Uterus (tissue), 4 donors: ENCODE measurements around the gene KCNJ9. TPM values are rescaled to one million over a fixed set of nuclear protein-coding genes. Genes with fewer than 3 reads are reported as not detected.

ENCODE experiments used
- DNase-seq, 2 donors: peaks; one replicate each; pipeline ENCODE4 v3.0.0-alpha.2; 2019 to 2020
- H3K27ac ChIP-seq, 2 donors: fragments of 200-600 bp; sonication (generic); 1 replicate in 1 of 2; 2 replicates in 1 of 2; pipeline ENCODE4 v1.5.1; 2016 to 2018
- H3K27me3 ChIP-seq, 2 donors: fragments of 200-600 bp; sonication (generic); one replicate each; pipeline ENCODE4 v1.5.1; 2018 to 2019; ENCODE audit warnings: control low read depth in 1 of 2
- H3K36me3 ChIP-seq, 2 donors: fragments of 200-600 bp; sonication (generic); one replicate each; pipeline ENCODE4 v1.5.1; 2019; ENCODE audit warnings: control low read depth in 1 of 2
- H3K4me1 ChIP-seq, 2 donors: fragments of 200-600 bp; sonication (generic); one replicate each; pipeline ENCODE4 v1.5.1; 2018 to 2019; ENCODE audit warnings: control low read depth in 1 of 2
- H3K4me3 ChIP-seq, 2 donors: fragments of 200-600 bp; sonication (generic); 1 replicate in 1 of 2; 2 replicates in 1 of 2; pipeline ENCODE4 v1.5.1; 2018 to 2019; ENCODE audit warnings: mild to moderate bottlenecking in 1 of 2
- H3K9me3 ChIP-seq, 2 donors: fragments of 200-600 bp; sonication (generic); one replicate each; pipeline ENCODE4 v1.5.1; 2019; ENCODE audit warnings: control low read depth in 1 of 2
- CTCF ChIP-seq, 4 experiments: fragments of 200-600 bp in 2 of 4; fragments of 450-650 bp in 2 of 4; sonication (generic) in 2 of 4; IDR thresholded peaks; one replicate each; pipeline ENCODE4 v1.5.1; 2016 to 2019; ENCODE audit warnings: antibody characterized with exemption in 4 of 4, mild to moderate bottlenecking in 2 of 4, moderate library complexity in 1 of 4
- POLR2A ChIP-seq, 2 donors: fragments of 450-650 bp; IDR thresholded peaks; one replicate each; pipeline ENCODE4 v1.6.1; 2016; ENCODE audit warnings: antibody characterized with exemption in 2 of 2, mild to moderate bottlenecking in 1 of 2, moderate library complexity in 1 of 2
- intact Hi-C: fragments of 100-400 bp; cut with DNase I; formaldehyde crosslinking; loops from one replicate; pipeline ENCODE4 v1.15.1; 2023; ENCODE audit warnings: low total_unique reads
- total RNA-seq, 4 donors: library from RNA; depleted of rRNA in 3 of 4; stranded (reverse); fragments of >200 nt in 3 of 4; gene quantifications; one replicate each; pipeline versions ENCODE4 v1.1.0 to v1.2.4, GENCODE V29; 2014 to 2023
- donor health status: DM: yes; HTN: yes; CAD: no.

KCNJ9 gene
- total RNA-seq, 4 donors from 2014 or later = 0.28 TPM; not detected in 3

DNA sequence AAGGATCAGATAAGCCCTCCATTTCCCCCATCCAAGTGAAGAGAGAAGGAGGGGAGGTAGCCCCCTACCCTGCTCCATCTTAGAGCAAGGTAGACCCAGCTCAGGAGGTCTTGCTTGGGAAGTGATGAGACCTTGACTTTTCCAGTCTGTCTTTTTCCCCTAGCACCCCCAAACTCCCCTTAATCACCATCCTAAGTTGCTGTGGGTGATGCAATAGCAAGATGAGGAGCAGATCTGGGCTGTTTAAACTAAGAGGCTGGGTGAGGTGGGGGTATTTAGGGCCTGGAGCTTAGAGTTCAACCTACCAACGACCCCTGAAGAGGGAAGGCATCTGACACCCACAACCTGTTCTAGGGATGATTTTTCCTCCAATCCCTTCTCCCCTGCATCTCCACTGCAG lies 36.0 kb downstream of the KCNJ9 start:
- no peak overlapping the region for H3K27ac ChIP-seq

GRCh38 chr1:160117709-160118183 lies 36.4 kb downstream of the KCNJ9 start:
- Histone ChIP-seq H3K4me1 (no peaks in the 10 kb centered on the region), H3K36me3 (no peaks in the 10 kb centered on the region), H3K27ac (no peak overlapping the region), H3K4me3 (no peak overlapping the region), H3K9me3 (no peaks in the 10 kb centered on the region), H3K27me3 (no peaks in the 10 kb centered on the region)
- TF ChIP-seq CTCF (IDR thresholded peaks at IDR 0.05) (no peak), POLR2A (IDR thresholded peaks at IDR 0.05) (no peak)
- intact Hi-C loops = no loop called here
- DNase-seq = no peak

More for the DNA sequence above, 36.0 kb downstream of the KCNJ9 start:
- no peaks in the 10 kb centered on the region for H3K9me3 ChIP-seq
- no peak for TF ChIP-seq POLR2A (IDR thresholded peaks at IDR 0.05)
- TF ChIP-seq CTCF (IDR thresholded peaks at IDR 0.05) = no peak
- no peak overlapping the region for H3K4me3 ChIP-seq
- DNase-seq = no peak
- intact Hi-C loops = no loop called here
- H3K36me3 ChIP-seq = no peaks in the 10 kb centered on the region
- no peaks in the 10 kb centered on the region for H3K27me3 ChIP-seq
- no peaks in the 10 kb centered on the region for H3K4me1 ChIP-seq

GRCh38 chr1:160118928-160119327 lies 37.6 kb downstream of the KCNJ9 start:
- no peak for DNase-seq
- no peak overlapping the region for H3K27ac ChIP-seq
- H3K27me3 ChIP-seq = no peaks in the 10 kb centered on the region
- no peaks in the 10 kb centered on the region for H3K4me1 ChIP-seq
- TF ChIP-seq POLR2A (IDR thresholded peaks at IDR 0.05) (no peak), CTCF (IDR thresholded peaks at IDR 0.05) (no peak)
- intact Hi-C loops = no loop called here
- no peaks in the 10 kb centered on the region for H3K9me3 ChIP-seq
- H3K36me3 ChIP-seq = no peaks in the 10 kb centered on the region
- no peak overlapping the region for H3K4me3 ChIP-seq

- intact Hi-C loops = no loop called here
- Histone ChIP-seq H3K36me3 (no peaks in the 10 kb centered on the region), H3K4me1 (no peaks in the 10 kb centered on the region), H3K9me3 (no peaks in the 10 kb centered on the region), H3K27me3 (no peaks in the 10 kb centered on the region), H3K27ac (no peak overlapping the region), H3K4me3 (no peak overlapping the region)
- TF ChIP-seq POLR2A (IDR thresholded peaks at IDR 0.05) (no peak), CTCF (IDR thresholded peaks at IDR 0.05) (no peak)
- DNase-seq = no peak
Measured at GRCh38 chr1:160120797-160121196, 39.5 kb downstream of the KCNJ9 start.

GRCh38 chr1:160121388-160121787 lies 40.0 kb downstream of the KCNJ9 start:
- intact Hi-C loops = no loop called here
- Histone ChIP-seq H3K36me3 (no peaks in the 10 kb centered on the region), H3K27ac (no peak overlapping the region), H3K27me3 (no peaks in the 10 kb centered on the region), H3K4me1 (no peaks in the 10 kb centered on the region), H3K4me3 (no peak overlapping the region), H3K9me3 (no peaks in the 10 kb centered on the region)
- DNase-seq = no peak
- TF ChIP-seq POLR2A (IDR thresholded peaks at IDR 0.05) (no peak), CTCF (IDR thresholded peaks at IDR 0.05) (no peak)
